GM19463 (cell line): ENCODE data around the gene IFT88.

Experiments used
- ATAC-seq: cut with Tn5 transposase; IDR thresholded peaks from one replicate; pipeline ENCODE4 v1.9.1; 2021; ENCODE audit warnings: mild to moderate bottlenecking, moderate library complexity; ENCODE audit not compliant: unreplicated experiment

Gene IFT88

DNA sequence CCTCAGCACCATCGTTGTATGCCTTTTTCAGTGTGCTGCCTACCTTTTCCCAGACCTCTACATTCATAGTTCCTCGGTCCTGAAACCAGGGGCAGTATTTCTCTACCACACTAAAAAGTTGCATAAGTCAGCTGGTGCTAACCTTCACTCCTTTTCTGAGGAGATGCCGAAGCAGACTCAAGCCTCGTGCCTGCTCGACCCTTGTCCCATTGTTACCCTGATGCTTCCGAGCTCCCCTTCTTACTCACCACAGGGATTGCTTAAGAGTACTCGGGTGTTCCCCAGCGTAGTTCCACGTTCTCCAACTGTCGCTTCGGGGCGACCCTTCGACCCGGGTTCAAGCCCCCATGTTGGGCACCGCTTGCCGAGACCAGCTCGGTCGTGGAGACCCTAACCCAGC lies 117.6 kb downstream of the IFT88 start:
- no peak for ATAC-seq

GRCh38 chr13:20685092-20685491 lies 118.1 kb downstream of the IFT88 start:
- no peak for ATAC-seq

- no peak for ATAC-seq
These were observed 119.2 kb downstream of the IFT88 start for GRCh38 chr13:20686167-20686566.

DNA sequence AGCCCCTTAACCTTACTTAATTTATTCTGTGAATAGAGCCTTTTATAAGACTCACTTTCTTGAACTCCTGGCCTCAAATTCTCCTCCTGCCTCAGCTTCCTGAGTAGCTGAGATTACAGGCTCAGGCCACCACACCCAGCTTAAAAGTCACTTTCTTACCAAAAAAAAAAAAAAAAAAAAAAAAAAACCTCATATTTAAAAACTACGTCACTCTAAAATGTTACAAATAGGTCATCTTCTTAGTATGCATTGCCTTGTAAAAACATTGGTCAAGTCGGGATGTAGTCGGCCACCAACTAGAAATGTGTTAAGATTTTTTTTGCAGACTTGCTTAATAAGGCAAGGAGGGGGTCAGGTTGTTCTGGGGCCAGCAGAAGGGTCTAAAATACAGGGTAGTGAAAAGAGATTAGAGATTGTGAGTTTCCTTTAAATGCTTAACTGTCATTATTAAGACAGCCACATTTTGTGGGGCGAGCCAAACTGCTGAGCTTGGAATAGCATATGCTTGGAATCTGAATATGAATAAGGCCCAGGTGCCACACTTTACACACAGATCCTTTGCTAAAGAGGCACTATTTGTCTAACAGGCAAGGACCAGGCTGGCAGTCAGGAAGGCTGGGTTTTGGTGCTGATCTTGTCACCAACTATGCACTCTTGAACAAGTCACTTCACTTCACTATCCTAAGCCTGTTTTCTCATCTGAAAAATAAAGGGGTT lies 120.1 kb downstream of the IFT88 start:
- no peak for ATAC-seq

GRCh38 chr13:20689291-20689690 lies 122.3 kb downstream of the IFT88 start:
- ATAC-seq, result no peak

- ATAC-seq, result no peak
These were observed 124.7 kb downstream of the IFT88 start for GRCh38 chr13:20691616-20692015.

- no peak for ATAC-seq
These were observed 129.1 kb downstream of the IFT88 start for GRCh38 chr13:20696073-20696472.

DNA sequence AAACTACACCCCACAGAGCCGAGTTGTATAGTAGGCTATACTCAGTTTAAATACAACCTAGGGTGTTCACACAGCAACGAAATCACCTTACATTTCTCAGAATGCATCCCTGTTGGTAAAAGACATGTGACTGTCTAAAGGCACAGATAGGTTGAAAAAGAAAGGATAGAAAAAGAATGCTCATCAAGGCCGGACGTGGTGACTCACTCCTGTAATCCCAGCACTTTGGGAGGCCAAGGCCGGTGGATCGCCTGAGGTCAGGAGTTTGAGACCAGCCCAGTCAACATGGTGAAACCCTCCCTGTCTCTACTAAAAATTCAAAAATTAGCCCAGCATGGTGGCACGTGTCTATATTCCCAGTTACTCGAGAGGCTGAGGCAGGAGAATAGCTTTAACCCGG lies 132.8 kb downstream of the IFT88 start:
- ATAC-seq, result no peak

- ATAC-seq, result no peak
These were observed 133.3 kb downstream of the IFT88 start for GRCh38 chr13:20700288-20700687.

DNA sequence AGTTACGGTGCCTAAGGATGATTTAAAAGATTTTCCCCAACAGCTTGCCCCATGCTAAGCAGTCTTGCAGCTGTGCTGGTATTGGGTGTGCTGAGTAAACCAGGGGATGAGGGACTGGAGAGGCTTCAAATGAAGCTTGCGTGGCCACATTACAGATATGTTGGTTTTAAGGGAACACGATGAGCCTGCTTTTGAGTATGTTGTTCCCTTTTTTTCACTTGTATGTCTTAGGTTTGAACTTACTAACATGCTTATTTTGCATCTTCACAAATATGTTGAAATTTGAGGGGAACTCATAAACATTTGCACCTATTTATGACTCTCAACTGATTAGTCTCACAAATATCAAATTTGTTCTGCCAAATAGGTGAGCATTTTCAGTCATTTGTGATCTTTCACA lies 134.5 kb downstream of the IFT88 start:
- ATAC-seq, result no peak

DNA sequence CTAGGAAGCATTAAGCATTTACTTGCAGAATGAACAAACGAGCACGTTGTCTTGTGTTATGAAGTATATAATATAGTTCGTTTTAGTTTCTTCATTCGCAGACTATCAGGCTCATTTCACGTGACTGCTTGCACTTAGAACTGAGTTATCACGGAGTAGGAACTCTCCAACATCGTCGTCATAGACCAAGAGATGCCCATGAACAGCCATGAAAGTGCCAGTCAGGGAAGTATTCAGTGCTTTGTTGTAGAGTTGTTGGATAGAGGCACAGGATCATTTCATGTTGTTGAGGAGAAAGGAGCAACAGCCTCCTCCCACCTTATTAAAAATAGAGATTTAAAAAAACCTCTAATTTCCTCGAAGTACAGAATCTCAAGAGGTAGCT lies 135.6 kb downstream of the IFT88 start:
- no peak for ATAC-seq

DNA sequence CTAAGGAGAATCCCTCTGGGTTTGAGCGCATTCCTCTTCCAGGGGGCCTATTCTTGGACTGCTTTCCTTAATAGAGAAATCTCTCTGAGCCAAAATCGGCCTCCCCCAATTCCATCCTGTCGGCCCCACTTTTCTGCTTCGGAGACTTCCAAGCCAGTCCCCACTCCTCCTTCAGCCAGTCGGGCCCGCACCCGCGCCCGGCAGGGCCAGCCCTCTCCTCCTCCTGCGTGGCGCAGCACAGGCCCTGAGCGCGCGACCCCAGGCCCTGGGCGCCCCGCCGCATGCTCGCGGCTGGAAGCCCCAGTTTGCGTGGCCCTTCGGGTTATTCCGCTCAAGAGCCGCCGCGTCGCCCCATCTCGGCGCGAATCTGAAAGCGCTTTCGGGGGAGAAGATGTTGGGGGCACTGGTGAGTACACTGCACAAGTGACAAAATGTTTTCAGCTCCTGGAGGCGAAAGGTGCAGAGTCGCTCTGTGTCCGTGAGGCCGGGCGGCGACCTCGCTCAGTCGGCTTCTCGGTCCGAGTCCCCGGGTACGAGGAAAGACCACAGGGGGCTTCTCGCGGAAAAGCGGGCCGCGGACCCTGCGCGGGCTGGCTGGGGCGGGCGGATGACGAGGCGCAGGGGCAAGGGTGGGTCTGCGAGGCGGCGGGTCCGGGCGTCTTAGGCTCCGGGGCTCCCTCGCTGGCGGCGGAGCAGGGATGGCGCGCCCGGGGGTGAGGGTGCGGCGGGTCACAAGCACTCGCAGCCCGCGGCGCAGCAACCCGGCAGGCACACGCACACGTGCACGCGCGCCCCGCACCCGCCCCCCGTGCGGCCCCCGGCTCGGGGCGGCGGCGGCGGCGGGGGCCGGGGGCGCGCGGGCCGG lies 136.2 kb downstream of the IFT88 start, which contains the start of gene IL17D:
TSS of gene IL17D (plus strand) at position 785 of the 865 bp plus-strand sequence. CDS start 303 bp downstream, outside the sequence.
- peak; percentile 18 for ATAC-seq

DNA sequence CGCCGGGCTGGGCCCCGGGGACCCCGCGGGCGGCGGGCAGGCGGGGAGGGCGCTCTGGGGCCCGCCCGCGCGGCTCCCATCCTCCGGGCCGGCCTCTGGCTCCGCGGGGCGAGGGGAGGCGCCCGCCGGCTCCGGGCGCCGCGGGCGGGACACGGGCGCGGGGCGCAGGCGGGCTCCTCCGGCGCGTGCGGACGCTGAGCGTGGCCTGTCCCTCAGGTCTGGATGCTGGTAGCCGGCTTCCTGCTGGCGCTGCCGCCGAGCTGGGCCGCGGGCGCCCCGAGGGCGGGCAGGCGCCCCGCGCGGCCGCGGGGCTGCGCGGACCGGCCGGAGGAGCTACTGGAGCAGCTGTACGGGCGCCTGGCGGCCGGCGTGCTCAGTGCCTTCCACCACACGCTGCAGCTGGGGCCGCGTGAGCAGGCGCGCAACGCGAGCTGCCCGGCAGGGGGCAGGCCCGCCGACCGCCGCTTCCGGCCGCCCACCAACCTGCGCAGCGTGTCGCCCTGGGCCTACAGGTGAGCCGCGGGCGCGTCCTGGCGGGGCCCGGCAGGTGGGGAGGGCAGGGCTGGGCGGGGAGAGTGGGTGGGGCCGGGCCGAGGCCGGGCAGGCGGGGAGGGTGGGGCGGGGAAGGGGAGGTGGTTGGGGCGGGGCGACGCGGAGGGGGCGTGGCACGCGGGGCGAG lies 137.0 kb downstream of the IFT88 start:
- ATAC-seq, result peak; percentile 85

DNA sequence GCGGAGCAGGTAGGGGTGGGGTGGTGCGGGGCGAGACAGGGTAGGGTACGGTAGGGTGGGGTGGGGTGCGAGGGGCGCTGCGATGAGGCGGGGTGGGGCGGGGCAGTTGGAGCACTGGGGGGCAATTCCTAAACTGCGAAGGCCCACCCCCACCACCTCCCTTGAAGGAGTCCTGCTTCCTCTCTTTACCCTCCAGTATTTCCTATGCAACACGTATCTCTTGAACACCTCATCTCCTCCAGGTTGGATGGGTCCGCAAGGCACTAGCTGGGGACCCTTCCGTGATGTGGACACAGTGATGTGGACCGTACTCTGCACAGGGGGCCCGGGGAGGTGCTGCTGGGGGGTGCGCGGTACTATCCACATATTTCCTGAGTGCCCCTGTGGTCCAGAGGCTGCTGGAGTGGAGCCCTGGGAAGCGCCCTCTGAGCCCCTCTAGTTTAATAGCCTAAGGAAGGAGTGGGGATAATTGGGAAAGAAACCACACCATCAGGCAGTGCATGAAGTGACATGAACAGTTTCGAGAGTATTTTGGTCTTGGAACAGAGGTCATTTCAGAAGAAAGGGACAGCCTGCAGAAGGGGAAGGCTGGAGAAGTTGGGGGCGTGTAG lies 137.6 kb downstream of the IFT88 start:
- ATAC-seq, result no peak

GRCh38 chr13:20706661-20707060 lies 139.7 kb downstream of the IFT88 start:
- ATAC-seq, result no peak

DNA sequence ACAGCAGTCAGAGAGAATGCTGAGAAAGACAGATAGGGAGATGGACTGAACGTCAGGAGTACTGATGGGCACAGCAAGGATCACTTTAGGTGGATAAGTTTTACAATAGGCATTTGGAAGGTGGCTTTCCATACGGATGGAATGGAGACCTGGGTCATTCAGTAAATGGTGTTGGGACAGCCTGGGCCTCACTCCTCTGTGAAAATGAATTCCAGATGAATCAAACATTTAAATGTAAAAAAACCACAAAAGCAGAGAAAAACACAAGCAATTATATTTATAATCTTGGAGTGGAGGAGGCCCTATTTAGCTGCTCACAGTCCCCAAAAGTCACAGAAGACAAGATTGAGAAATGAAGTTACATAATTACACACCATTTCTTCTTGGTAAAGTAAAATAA lies 141.3 kb downstream of the IFT88 start:
- no peak for ATAC-seq

DNA sequence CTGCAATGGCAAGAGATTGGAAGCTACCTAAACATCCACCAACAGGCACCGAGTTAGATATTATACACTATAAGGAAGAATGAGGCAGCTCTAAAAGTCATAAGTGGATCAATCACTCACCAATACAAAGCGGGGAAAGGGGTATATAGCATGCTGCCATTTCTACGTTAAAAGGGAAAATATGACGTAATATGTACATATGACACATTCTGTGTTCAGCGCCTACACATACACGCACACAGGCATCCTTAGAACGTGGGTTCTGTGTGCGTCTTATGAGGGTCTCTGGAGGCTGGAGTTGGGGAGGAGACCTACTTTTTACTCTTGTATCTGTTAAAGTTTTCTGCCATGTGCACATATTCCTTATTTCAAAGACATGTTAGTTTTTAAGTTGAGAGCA lies 142.4 kb downstream of the IFT88 start:
- ATAC-seq, result no peak

GRCh38 chr13:20709782-20710181 lies 142.8 kb downstream of the IFT88 start:
- no peak for ATAC-seq

DNA sequence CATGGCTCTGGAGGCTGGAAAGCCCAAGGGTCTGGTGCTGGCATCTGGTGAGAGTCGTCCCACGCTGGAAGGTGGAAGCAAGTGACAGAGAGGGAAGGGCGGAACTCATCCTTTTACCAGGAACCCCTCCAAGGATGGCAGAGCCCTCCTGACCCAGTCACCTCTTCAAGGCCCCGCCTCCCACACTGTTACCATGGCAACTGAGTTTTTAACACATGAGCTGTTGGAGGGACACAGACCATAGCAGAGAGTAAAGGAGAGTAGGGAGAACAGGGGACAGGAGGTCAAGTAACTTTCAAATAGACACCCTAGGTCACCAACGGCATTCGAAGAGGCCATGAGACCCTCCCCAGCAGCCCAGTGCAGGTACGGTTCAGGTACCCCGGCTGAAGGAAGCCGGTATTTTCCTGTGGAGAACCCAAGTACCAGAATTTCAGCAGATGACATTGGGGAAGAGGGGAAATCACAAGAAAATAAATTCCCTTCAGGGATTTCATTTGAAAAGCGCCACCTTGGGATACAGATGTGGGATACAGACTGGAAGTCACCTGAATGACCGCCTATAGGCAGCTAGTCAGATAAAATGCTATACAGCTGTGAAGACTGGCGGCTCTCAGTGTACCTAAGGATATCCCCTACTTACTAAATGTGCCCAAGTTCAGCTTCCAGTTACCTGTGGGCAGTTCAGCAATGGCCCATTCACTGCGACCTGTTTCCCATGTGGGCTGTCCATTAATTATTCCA lies 144.5 kb downstream of the IFT88 start:
- ATAC-seq, result no peak

DNA sequence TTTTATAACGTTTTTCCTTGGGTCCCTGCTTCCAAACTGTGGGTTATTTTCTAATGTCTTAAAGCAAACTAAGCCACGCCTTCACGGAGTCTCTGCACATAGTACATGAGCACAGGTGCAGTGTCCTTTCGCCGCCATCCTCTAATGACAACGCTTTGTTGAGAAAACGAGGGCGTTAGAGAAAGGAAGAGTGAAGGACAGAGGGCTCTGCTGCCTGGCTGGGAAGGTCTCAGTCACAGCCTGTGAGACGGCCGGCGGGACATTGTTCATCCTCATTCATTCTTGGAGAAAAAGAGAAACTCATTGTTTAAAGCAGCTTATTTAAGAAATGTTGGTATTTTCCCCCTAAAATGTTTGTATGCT lies 146.0 kb downstream of the IFT88 start:
- no peak for ATAC-seq

GRCh38 chr13:20713751-20714150 lies 146.8 kb downstream of the IFT88 start:
- ATAC-seq, result no peak
